Uterus (tissue), 2 donors: ENCODE data around the gene KCNJ15.

ENCODE experiments used
- CTCF ChIP-seq, 4 experiments: fragments of 200-600 bp in 2 of 4; fragments of 450-650 bp in 2 of 4; sonication (generic) in 2 of 4; IDR thresholded peaks; one replicate each; pipeline ENCODE4 v1.5.1; 2016 to 2019; ENCODE audit warnings: antibody characterized with exemption in 4 of 4, mild to moderate bottlenecking in 2 of 4, moderate library complexity in 1 of 4
- POLR2A ChIP-seq, 2 donors: fragments of 450-650 bp; IDR thresholded peaks; one replicate each; pipeline ENCODE4 v1.6.1; 2016; ENCODE audit warnings: antibody characterized with exemption in 2 of 2, mild to moderate bottlenecking in 1 of 2, moderate library complexity in 1 of 2

DNA sequence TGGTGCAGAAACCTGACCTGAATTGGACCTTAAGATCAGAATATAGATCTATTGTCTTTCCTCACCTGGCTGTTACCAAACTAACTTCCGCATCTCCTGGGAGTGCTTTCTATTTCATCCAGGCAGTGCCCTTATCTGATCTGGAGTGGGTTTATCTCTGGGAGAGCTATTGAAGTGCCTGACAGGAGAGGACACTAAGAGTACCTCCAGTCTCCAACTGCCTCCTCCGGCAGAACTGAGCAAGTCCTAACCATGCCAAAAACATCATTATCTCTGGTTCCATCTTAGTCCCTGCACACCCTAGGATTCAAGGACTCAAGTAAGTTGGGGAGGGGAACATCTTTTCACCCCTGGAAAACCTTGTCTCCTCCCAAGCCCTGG is 12.4 kb upstream of the KCNJ15 start:
- TF ChIP-seq CTCF (IDR thresholded peaks at IDR 0.05) = no peak
- TF ChIP-seq POLR2A (IDR thresholded peaks at IDR 0.05) = no peak
